GM12865 (cell line): ENCODE results near the gene GRK6.

Experiments
- DNase-seq: peaks from one replicate; pipeline ENCODE4 v3.0.0; 2010; ENCODE audit warnings: low read depth
- H3K4me3 ChIP-seq: 2 replicates; pipeline ENCODE4 v1.5.1; 2011; ENCODE audit warnings: mild to moderate bottlenecking, low read depth, low read length, control low read depth
- TF ChIP-seq, protein P1 (sequence below): IDR thresholded peaks from 2 replicates; pipeline ENCODE4 v1.5.1; 2011; ENCODE audit warnings: low read length, control low read depth, low read depth, inconsistent platforms; ENCODE audit not compliant: insufficient read depth; ENCODE audit errors: missing control alignments

GRK6 gene

DNA sequence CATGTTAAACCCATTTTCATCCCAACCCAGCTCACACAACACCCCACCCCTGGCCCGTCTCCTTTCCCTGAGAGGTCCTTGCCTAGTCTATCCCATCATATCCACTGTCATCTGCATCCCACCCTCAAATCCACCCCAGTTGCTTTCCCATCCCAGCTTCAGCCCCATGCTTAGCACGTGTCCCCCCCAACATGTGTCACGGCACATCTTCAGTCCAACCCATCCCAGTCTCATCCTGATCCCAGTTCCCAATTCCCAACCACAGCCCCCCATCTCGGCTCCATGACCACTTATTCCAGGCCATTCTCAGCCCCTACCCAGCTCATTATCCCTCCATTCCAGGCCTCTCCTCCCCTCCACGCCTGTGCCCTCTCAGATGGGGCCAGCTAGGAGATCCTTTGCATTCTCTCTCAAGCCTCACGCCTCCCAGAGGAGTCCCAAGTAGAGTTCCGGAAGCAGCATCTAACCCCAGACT, 47.6 kb downstream of the GRK6 start:
- DNase-seq, result no peak
- TF ChIP-seq, protein P1, sequence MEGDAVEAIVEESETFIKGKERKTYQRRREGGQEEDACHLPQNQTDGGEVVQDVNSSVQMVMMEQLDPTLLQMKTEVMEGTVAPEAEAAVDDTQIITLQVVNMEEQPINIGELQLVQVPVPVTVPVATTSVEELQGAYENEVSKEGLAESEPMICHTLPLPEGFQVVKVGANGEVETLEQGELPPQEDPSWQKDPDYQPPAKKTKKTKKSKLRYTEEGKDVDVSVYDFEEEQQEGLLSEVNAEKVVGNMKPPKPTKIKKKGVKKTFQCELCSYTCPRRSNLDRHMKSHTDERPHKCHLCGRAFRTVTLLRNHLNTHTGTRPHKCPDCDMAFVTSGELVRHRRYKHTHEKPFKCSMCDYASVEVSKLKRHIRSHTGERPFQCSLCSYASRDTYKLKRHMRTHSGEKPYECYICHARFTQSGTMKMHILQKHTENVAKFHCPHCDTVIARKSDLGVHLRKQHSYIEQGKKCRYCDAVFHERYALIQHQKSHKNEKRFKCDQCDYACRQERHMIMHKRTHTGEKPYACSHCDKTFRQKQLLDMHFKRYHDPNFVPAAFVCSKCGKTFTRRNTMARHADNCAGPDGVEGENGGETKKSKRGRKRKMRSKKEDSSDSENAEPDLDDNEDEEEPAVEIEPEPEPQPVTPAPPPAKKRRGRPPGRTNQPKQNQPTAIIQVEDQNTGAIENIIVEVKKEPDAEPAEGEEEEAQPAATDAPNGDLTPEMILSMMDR, result no peak
- H3K4me3 ChIP-seq, result no peak overlapping the region

DNA sequence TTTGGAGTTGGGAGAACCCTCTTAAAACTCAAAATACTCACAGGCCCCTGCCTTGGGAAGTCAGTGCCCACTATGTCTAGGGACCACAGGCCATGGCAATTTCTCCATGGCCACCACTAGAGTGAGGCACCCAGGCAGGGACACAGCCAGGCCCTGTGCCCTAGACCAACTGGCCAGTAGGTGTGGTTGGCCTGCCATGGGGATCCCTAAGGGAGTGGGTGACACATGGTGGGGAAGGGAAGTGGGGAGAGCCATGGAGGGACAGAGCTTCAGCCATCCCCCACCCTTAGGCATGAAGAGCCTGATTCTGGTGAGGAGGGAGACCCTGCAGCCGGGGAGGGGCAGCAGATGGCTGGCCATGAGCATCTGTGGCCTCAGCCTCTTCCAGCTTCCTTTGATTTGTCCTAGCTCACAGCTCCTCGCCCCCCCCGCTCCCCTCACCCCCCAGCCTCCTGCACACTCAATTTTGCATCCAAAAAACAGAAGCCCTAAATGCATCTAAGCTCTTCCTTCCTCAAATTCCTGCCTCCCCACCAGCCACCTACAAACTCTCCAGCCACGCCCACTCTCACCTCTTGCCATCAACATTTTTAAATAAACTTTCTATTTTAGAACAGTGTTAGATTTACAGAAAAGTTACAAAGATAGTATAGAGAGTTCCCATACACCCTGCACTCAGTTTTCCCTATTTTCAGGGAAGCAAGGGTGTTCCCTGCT, 48.5 kb downstream of the GRK6 start:
- DNase-seq, result no peak
- no peak overlapping the region for H3K4me3 ChIP-seq
- TF ChIP-seq, protein P1, result no peak

DNA sequence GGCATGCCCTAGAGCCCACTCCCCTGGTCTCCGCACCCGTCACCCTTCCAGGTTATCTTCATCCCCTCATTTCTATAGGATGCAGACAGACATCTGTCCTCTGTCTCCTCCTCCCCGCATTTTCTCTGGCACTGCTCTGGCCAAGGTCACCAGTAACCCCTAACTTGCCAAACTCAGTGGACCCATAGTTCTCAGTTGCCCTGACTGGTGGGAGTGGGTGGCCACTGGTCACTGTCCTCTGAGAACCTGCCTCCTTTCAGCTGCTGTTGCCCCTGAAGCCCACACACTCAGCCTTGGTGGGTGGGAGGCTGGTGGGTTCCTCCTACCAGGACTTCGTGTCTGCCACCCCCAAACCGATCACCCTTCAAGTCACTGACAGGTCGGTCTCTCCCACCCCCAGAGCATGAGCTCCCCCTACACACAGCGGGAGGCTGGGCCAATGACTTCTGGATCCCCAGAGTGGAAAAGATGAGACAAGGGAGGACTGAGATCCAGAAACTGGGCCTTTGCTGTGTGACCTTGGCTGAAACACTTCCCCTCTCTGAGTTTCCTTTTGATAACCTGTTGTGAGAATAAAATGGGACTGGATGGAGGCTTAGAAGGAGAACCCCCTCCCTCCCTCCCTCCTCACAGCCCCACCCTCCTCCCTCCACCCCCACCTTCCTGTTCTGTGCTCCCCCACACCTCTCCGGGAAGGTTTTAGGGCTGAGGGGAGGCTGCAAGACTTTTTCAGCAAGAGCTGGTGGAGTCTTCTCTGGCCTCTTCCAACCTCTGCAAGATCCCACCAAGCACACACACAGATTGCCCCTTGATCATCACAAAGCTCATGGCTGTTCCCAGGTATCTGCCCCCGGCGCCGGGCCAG, 49.3 kb downstream of the GRK6 start:
- TF ChIP-seq, protein P1, result no peak
- no peak for DNase-seq
- no peak overlapping the region for H3K4me3 ChIP-seq

DNA sequence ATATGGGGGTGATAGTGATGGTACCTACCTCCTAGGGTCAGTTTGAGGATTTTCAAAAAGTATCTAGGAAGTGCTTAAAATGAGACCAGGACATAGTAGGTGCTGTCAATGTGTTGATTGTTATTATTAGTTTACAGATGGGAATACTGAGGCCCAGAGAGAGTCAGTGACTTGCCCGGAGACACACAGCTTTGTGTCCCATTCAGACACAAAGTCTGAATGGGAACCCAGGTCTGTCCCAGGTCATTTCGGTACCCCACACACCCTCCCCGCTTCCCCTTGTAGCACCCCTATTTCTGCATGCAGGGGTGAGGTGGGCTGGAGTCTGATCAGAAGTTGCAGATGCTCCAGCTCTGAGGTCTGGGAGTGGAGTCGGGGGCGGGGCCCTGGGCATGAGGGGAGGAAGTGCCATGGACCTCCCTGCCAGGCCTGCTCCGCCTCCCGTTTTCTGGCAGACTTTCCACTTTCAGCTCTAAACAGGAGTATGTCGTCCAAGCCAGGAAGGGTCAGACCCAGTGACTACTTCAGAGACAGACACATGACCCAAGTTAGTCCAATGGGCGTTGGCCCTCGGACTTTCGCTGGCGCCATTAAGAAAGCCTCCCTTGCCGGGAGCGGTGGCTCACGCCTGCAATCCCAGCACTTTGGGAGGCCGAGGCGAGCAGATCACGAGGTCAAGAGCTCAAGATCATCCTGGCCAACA, 50.2 kb downstream of the GRK6 start:
- no peak overlapping the region for H3K4me3 ChIP-seq
- no peak for DNase-seq
- TF ChIP-seq, protein P1, result no peak

GRCh38 chr5:177477701-177478477, 51.4 kb downstream of the GRK6 start:
- TF ChIP-seq, protein P1, result no peak
- no peak overlapping the region for H3K4me3 ChIP-seq

DNA sequence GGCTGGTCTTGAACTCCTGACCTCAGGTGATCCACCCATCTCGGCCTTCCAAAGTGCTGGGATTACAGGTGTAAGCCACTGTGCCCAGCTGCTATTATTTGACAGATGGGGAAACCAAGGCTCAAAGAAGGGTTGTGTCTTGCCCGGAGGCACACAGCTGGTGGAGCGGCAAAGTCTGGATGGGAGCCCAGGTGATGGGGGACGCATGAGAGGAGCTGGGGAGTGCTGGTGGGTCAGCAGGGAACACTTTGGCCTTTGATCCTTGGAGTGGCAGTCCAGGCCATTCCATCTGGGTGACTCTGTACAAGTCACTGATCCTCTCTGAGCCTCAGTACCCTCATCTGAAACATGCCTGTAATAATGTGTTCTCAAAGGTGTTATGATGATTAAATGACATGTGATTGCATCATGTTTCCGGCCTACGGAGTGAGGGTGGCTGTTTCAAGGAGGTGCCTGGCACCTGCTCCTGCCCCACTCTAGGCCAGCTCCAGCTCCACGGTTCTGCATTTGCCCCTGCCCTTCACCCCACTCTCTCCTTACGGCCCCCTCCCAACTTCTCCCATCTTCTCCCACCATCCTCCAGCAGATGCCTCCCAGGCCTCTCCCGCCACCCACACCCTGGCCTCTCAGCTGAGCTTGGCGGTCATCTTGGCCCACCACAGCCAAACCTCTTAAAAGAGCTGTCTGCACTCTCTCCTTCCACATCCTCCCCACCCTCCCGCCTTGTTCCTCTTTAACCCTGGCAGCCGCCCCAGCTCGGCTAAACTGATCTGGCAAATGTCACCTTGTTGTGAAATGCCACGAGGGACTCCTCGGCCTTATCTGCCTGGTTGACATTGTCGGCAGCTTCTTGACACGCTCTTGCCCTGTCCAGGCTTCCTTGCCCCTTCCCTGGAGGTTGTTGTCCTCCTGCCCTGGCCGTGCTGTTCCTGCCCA, 52.5 kb downstream of the GRK6 start:
- no peak overlapping the region for H3K4me3 ChIP-seq
- DNase-seq, result no peak
- TF ChIP-seq, protein P1, result no peak

More at GRCh38 chr5:177477701-177478477, 51.4 kb downstream of the GRK6 start:
- DNase-seq, result no peak
